ENCODE results near the gene DENND4C.

The DENND4C gene

DNA sequence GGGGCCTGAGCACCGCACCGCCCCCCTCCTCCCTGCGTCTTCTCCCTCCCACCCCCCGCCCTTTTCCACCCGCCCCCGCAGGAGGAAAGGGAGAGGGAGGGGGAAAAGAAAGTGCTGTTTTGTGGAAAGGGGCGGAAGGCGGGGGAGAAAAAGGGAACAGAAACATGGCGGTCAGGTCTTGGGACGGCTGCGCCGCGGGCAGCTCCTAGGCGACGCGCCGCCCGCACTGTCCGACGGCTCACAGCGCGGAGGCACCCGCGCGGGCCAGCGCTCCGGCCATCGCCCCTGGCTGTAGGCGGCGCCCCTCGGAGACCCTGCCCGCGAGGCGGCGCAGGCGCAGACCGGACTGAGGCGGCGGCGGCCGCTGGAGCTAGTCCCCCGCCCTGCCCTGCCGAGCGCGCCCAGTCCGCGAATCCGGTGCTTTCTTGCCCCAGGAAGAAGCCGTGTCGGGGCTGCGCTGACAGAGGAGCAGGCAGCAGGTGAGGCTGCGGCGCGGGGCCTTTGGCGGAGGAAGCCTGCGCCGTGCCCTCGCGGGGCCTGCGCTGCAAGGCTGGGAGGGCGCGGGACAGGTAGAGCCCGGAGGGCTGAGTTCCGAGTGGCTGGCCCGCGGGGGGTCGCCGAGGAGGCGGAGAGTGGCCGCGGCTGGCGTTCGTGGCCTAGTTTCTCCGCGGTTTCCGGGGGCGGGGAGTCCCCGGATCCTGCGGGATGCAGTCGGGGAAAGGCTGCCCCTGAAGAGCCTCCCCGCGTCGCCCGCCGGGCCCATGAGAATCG is at the start of gene DENND4C:
Gene DENND4C (plus strand): TSS at position 339 of the 771 bp plus-strand sequence. CDS start 45,482 bp downstream, outside the sequence.
- Histone ChIP-seq H3K36me3 (no peaks in the 10 kb centered on the region), H3K27me3 (no peaks in the 10 kb centered on the region), H3K4me1 (ENCODE audit: control insufficient read depth in 1 of 2, insufficient read depth in 1 of 2, low read depth in 1 of 2, low read length in 1 of 2) (peaks cover 21 to 25% of the 10 kb centered on the region in 2 experiments), H3K9me3 (no peaks in the 10 kb centered on the region), H3K27ac (peak within 1 kb of the TSS; percentile 84), H3K4me3 (ENCODE audit: low read depth in 1 of 2, low read length in 1 of 2) (peak within 1 kb of the TSS; percentile 78 to 80)
- TF ChIP-seq, protein P1, sequence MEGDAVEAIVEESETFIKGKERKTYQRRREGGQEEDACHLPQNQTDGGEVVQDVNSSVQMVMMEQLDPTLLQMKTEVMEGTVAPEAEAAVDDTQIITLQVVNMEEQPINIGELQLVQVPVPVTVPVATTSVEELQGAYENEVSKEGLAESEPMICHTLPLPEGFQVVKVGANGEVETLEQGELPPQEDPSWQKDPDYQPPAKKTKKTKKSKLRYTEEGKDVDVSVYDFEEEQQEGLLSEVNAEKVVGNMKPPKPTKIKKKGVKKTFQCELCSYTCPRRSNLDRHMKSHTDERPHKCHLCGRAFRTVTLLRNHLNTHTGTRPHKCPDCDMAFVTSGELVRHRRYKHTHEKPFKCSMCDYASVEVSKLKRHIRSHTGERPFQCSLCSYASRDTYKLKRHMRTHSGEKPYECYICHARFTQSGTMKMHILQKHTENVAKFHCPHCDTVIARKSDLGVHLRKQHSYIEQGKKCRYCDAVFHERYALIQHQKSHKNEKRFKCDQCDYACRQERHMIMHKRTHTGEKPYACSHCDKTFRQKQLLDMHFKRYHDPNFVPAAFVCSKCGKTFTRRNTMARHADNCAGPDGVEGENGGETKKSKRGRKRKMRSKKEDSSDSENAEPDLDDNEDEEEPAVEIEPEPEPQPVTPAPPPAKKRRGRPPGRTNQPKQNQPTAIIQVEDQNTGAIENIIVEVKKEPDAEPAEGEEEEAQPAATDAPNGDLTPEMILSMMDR (IDR thresholded peaks at IDR 0.05): no peak

DNA sequence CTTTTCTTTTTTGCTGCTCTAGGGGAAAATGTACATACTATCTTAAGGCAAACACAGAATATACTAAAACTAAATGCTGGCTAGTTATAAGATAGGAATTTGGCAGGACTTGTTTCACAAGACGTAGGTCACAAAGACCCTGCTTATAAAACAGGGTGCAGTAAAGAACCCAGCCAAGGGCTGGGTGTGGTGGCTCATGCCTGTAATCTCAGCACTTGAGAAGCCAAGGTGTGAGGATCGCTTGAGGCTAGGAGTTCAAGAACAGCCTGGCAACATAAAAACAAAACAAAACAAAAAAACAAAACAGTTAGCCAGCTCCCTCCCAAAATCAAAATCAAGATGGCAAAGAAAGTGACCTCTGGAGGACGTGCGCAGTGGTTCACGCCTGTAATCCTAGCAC is 49.5 kb upstream of the DENND4C start:
- no peaks in the 10 kb centered on the region for H3K27me3 ChIP-seq
- H3K4me1 ChIP-seq (ENCODE audit: control insufficient read depth in 1 of 2, insufficient read depth in 1 of 2, low read depth in 1 of 2, low read length in 1 of 2): peaks cover 0 to 4% of the 10 kb centered on the region in 2 experiments
- no peak overlapping the region for H3K4me3 ChIP-seq (ENCODE audit: low read depth in 1 of 2, low read length in 1 of 2)
- no peak overlapping the region for H3K27ac ChIP-seq
- TF ChIP-seq, protein P1 (IDR thresholded peaks at IDR 0.05): no peak
- no peaks in the 10 kb centered on the region for H3K9me3 ChIP-seq
- no peaks in the 10 kb centered on the region for H3K36me3 ChIP-seq

DNA sequence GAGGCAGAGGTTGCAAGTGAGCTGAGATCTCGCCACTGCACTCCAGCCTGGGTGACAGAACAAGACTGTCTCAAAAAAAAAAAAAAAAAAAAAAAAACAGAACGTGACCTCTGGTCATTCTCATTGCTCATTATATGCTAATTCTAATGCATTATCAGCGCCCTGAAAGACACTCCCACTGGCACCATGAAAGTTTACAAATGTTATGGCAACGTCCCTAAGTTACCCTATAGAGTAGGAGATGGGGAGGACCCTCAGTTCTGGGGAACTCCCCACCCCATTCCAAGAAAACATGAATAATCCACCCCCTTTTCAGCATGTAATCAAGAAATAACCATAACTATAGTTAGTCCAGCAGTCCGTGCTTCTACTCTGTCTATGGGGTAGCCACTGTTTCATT is 48.9 kb upstream of the DENND4C start:
- H3K9me3 ChIP-seq: no peaks in the 10 kb centered on the region
- H3K27ac ChIP-seq: no peak overlapping the region
- no peak overlapping the region for H3K4me3 ChIP-seq (ENCODE audit: low read depth in 1 of 2, low read length in 1 of 2)
- H3K27me3 ChIP-seq: no peaks in the 10 kb centered on the region
- no peaks in the 10 kb centered on the region for H3K36me3 ChIP-seq
- H3K4me1 ChIP-seq (ENCODE audit: control insufficient read depth in 1 of 2, insufficient read depth in 1 of 2, low read depth in 1 of 2, low read length in 1 of 2): peaks cover 0 to 4% of the 10 kb centered on the region in 2 experiments
- TF ChIP-seq, protein P1 (IDR thresholded peaks at IDR 0.05): no peak

- H3K4me3 ChIP-seq (ENCODE audit: low read depth in 1 of 2, low read length in 1 of 2): no peak overlapping the region
- no peak overlapping the region for H3K27ac ChIP-seq
- no peaks in the 10 kb centered on the region for H3K9me3 ChIP-seq
- H3K27me3 ChIP-seq: no peaks in the 10 kb centered on the region
- H3K4me1 ChIP-seq (ENCODE audit: control insufficient read depth in 1 of 2, insufficient read depth in 1 of 2, low read depth in 1 of 2, low read length in 1 of 2): peaks cover 0 to 4% of the 10 kb centered on the region in 2 experiments
- TF ChIP-seq, protein P1 (IDR thresholded peaks at IDR 0.05): no peak
- H3K36me3 ChIP-seq: no peaks in the 10 kb centered on the region
Observed at GRCh38 chr9:19184144-19184917, 46.2 kb upstream of the DENND4C start.

- Histone ChIP-seq H3K36me3 (no peaks in the 10 kb centered on the region), H3K4me1 (ENCODE audit: control insufficient read depth in 1 of 2, insufficient read depth in 1 of 2, low read depth in 1 of 2, low read length in 1 of 2) (peaks cover 0 to 4% of the 10 kb centered on the region in 2 experiments), H3K27ac (no peak overlapping the region), H3K27me3 (no peaks in the 10 kb centered on the region), H3K9me3 (no peaks in the 10 kb centered on the region), H3K4me3 (ENCODE audit: low read depth in 1 of 2, low read length in 1 of 2) (no peak overlapping the region)
- TF ChIP-seq, protein P1 (IDR thresholded peaks at IDR 0.05): no peak
Observed at GRCh38 chr9:19185191-19185590, 45.3 kb upstream of the DENND4C start.

Measured in neutrophil (primary cell).